Measurements from ENCODE around the gene RNFT2. TPM values are rescaled to one million over a fixed set of nuclear protein-coding genes. Genes with fewer than 3 reads are reported as not detected.

RNFT2 gene
- polyA plus RNA-seq, 1 donor from 2014 or later: 20.6 TPM

- no peak overlapping the region for H3K27ac ChIP-seq (ENCODE audit: low read length)
- no peaks in the 10 kb centered on the region for H3K9me2 ChIP-seq (ENCODE audit: insufficient read depth, low read length)
- H3K36me3 ChIP-seq (ENCODE audit: insufficient read depth, low read length): no peaks in the 10 kb centered on the region
- no peak overlapping the region for H2AFZ ChIP-seq (ENCODE audit: low read depth, low read length)
- no peaks in the 10 kb centered on the region for H4K20me1 ChIP-seq (ENCODE audit: insufficient read depth)
- H3K9ac ChIP-seq (ENCODE audit: low read length): no peak overlapping the region
- H3F3A ChIP-seq (ENCODE audit: insufficient read depth, low read length, poor library complexity, severe bottlenecking): no peaks in the 10 kb centered on the region
- H3K4me3 ChIP-seq (ENCODE audit: low read length): no peak overlapping the region
- no peaks in the 10 kb centered on the region for H3K27me3 ChIP-seq (ENCODE audit: insufficient read depth, low read depth, low read length)
- TF ChIP-seq POLR2AphosphoS5 (IDR thresholded peaks at IDR 0.05) (no peak), EP300 (conservative IDR thresholded peaks at IDR 0.05; ENCODE audit: poor library complexity, severe bottlenecking) (no peak), SMC3 (conservative IDR thresholded peaks at IDR 0.05; ENCODE audit: poor library complexity) (no peak)
- TF ChIP-seq, protein P1, sequence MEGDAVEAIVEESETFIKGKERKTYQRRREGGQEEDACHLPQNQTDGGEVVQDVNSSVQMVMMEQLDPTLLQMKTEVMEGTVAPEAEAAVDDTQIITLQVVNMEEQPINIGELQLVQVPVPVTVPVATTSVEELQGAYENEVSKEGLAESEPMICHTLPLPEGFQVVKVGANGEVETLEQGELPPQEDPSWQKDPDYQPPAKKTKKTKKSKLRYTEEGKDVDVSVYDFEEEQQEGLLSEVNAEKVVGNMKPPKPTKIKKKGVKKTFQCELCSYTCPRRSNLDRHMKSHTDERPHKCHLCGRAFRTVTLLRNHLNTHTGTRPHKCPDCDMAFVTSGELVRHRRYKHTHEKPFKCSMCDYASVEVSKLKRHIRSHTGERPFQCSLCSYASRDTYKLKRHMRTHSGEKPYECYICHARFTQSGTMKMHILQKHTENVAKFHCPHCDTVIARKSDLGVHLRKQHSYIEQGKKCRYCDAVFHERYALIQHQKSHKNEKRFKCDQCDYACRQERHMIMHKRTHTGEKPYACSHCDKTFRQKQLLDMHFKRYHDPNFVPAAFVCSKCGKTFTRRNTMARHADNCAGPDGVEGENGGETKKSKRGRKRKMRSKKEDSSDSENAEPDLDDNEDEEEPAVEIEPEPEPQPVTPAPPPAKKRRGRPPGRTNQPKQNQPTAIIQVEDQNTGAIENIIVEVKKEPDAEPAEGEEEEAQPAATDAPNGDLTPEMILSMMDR (IDR thresholded peaks at IDR 0.05; ENCODE audit: poor library complexity, severe bottlenecking): no peak
- H3K4me2 ChIP-seq (ENCODE audit: low read length): no peak overlapping the region
- no peaks in the 10 kb centered on the region for H3K79me2 ChIP-seq (replicated peaks; ENCODE audit: insufficient read depth, low read length)
- no peaks in the 10 kb centered on the region for H3K9me3 ChIP-seq (ENCODE audit: low read length)
Observed at GRCh38 chr12:116898669-116899068, 160.6 kb downstream of the RNFT2 start.

DNA sequence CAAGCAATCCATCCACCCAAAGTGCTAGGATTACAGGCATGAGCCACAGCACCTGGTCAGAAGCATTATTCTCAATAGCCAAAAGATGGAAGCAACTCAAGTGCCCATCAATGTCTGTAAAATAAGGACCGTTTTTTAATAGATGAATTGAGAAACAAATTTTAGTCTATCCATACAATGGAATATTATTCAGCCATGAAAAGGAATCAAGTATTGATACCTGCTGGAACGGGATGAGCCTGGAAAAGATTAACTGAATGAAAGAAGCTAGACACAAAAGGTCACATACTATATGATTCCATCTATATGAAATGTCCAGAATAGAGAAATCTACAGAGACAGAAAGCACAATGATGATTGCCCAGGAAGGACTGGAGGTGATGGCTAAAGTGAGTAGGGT, 163.5 kb downstream of the RNFT2 start:
- no peaks in the 10 kb centered on the region for H4K20me1 ChIP-seq (ENCODE audit: insufficient read depth)

More for the DNA sequence above, 163.5 kb downstream of the RNFT2 start:
- Histone ChIP-seq H3K79me2 (replicated peaks; ENCODE audit: insufficient read depth, low read length) (no peaks in the 10 kb centered on the region), H3K4me3 (ENCODE audit: low read length) (no peak overlapping the region), H3K9ac (ENCODE audit: low read length) (no peak overlapping the region), H3F3A (ENCODE audit: insufficient read depth, low read length, poor library complexity, severe bottlenecking) (no peaks in the 10 kb centered on the region), H2AFZ (ENCODE audit: low read depth, low read length) (no peak overlapping the region), H3K9me2 (ENCODE audit: insufficient read depth, low read length) (no peaks in the 10 kb centered on the region), H3K36me3 (ENCODE audit: insufficient read depth, low read length) (no peaks in the 10 kb centered on the region), H3K9me3 (ENCODE audit: low read length) (no peaks in the 10 kb centered on the region), H3K27ac (ENCODE audit: low read length) (no peak overlapping the region), H3K27me3 (ENCODE audit: insufficient read depth, low read depth, low read length) (no peaks in the 10 kb centered on the region), H3K4me2 (ENCODE audit: low read length) (no peak overlapping the region)
- no peak for TF ChIP-seq EP300 (conservative IDR thresholded peaks at IDR 0.05; ENCODE audit: poor library complexity, severe bottlenecking)
- TF ChIP-seq, protein P2, sequence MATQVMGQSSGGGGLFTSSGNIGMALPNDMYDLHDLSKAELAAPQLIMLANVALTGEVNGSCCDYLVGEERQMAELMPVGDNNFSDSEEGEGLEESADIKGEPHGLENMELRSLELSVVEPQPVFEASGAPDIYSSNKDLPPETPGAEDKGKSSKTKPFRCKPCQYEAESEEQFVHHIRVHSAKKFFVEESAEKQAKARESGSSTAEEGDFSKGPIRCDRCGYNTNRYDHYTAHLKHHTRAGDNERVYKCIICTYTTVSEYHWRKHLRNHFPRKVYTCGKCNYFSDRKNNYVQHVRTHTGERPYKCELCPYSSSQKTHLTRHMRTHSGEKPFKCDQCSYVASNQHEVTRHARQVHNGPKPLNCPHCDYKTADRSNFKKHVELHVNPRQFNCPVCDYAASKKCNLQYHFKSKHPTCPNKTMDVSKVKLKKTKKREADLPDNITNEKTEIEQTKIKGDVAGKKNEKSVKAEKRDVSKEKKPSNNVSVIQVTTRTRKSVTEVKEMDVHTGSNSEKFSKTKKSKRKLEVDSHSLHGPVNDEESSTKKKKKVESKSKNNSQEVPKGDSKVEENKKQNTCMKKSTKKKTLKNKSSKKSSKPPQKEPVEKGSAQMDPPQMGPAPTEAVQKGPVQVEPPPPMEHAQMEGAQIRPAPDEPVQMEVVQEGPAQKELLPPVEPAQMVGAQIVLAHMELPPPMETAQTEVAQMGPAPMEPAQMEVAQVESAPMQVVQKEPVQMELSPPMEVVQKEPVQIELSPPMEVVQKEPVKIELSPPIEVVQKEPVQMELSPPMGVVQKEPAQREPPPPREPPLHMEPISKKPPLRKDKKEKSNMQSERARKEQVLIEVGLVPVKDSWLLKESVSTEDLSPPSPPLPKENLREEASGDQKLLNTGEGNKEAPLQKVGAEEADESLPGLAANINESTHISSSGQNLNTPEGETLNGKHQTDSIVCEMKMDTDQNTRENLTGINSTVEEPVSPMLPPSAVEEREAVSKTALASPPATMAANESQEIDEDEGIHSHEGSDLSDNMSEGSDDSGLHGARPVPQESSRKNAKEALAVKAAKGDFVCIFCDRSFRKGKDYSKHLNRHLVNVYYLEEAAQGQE (IDR thresholded peaks at IDR 0.05; ENCODE audit: borderline replicate concordance): no peak
- no peak for TF ChIP-seq RAD21 (conservative IDR thresholded peaks at IDR 0.05)
- no peak for TF ChIP-seq TAF1 (IDR thresholded peaks at IDR 0.05; ENCODE audit: low read depth)
- TF ChIP-seq SMC3 (conservative IDR thresholded peaks at IDR 0.05; ENCODE audit: poor library complexity): no peak
- TF ChIP-seq, protein P1 (IDR thresholded peaks at IDR 0.05; ENCODE audit: poor library complexity, severe bottlenecking): no peak
- TF ChIP-seq MXI1 (conservative IDR thresholded peaks at IDR 0.05; ENCODE audit: poor library complexity, severe bottlenecking): no peak
- TF ChIP-seq POLR2AphosphoS5 (IDR thresholded peaks at IDR 0.05): no peak
- TF ChIP-seq EZH2 (IDR thresholded peaks at IDR 0.05; ENCODE audit: borderline replicate concordance, insufficient read depth, low read length, poor library complexity, severe bottlenecking): no peak

Small RNAs within 50 kb of the gene (small RNA-seq; reads per million reads assigned to genes)
- 0 reads per million in 3 experiments for gene RNU6-558P

Other genes starting within 250 kb of the RNFT2 start
- gene MAP1LC3B2, start 178.9 kb upstream of the RNFT2 start, polyA plus RNA-seq: 1.8 and 3.9 TPM in 2 replicates
- gene SPRING1, start 246 bp upstream of the RNFT2 start, polyA plus RNA-seq: 40.0 and 48.1 TPM in 2 replicates
- 0.96 and 1.4 TPM in 2 replicates for gene HRK, start 143.1 kb downstream of the RNFT2 start, polyA plus RNA-seq
- 4.9 and 5.6 TPM in 2 replicates for gene FBXW8, start 172.6 kb downstream of the RNFT2 start, polyA plus RNA-seq

All from neural cell (in vitro differentiated cells).